MCF 10A (cell line): ENCODE data around the gene QPCT. TPM values are rescaled to one million over a fixed set of nuclear protein-coding genes. Genes with fewer than 3 reads are reported as not detected.
"Not testable (repeated sequence)": the region's sequence is repeated elsewhere in the genome, so short reads cannot be mapped to it uniquely, and the experiment has no call there.

Experiments
- BruUV-seq: library from RNA; stranded (reverse); fragments of 400-500 nt; replicated peaks from 2 replicates; lab custom pipeline; 2021; lab: Mats Ljungman, UMichigan
- CTCF ChIA-PET: fragments of 300-600 bp; sonication (Branson Sonifier 250); formaldehyde crosslinking; extraction: SDS; loops from one replicate; lab custom pipeline; 2021; ENCODE audit warnings: antibody characterized with exemption, inconsistent platforms; lab: Yijun Ruan, JAX
- POLR2A ChIA-PET: fragments of 300-600, 350-650 bp; sonication (Branson Sonifier 250); formaldehyde crosslinking; extraction: SDS; loops from one replicate; lab custom pipeline; 2020; ENCODE audit warnings: antibody characterized with exemption, inconsistent platforms; lab: Yijun Ruan, JAX
- DNase-seq: peaks from one replicate; pipeline ENCODE4 v3.0.0-alpha.2; 2018; ENCODE audit not compliant: unreplicated experiment
- H3K27ac Mint-ChIP-seq: one replicate; pipeline ENCODE4 v1.8.0; 2022; ENCODE audit warnings: mild to moderate bottlenecking, low read depth, mixed read lengths; ENCODE audit not compliant: unreplicated experiment
- H3K27me3 Mint-ChIP-seq: one replicate; pipeline ENCODE4 v1.8.0; 2022; ENCODE audit warnings: mixed read lengths; ENCODE audit not compliant: insufficient read depth, unreplicated experiment
- H3K36me3 Mint-ChIP-seq: one replicate; pipeline ENCODE4 v1.8.0; 2022; ENCODE audit warnings: mild to moderate bottlenecking, moderate library complexity, mixed read lengths; ENCODE audit not compliant: insufficient read depth, unreplicated experiment
- H3K4me1 Mint-ChIP-seq: one replicate; pipeline ENCODE4 v1.8.0; 2022; ENCODE audit warnings: mixed read lengths; ENCODE audit not compliant: insufficient read depth, unreplicated experiment
- H3K4me3 Mint-ChIP-seq: one replicate; pipeline ENCODE4 v1.8.0; 2022; ENCODE audit warnings: mild to moderate bottlenecking, moderate library complexity, mixed read lengths; ENCODE audit not compliant: unreplicated experiment
- H3K9me3 Mint-ChIP-seq: one replicate; pipeline ENCODE4 v1.8.0; 2022; ENCODE audit warnings: mixed read lengths; ENCODE audit not compliant: unreplicated experiment
- intact Hi-C: fragments of 100-400 bp; cut with micrococcal nuclease; formaldehyde crosslinking; loops from 2 replicates; pipeline ENCODE4 v1.14.1; 2022
- total RNA-seq: library from RNA; stranded (reverse); gene quantifications from 2 replicates; pipeline ENCODE4 v1.2.3, GENCODE V29; 2022
- TF ChIP-seq, protein P1 (sequence below): fragments of 200-600 bp; IDR thresholded peaks from one replicate; pipeline ENCODE4 v1.8.0; 2022; ENCODE audit warnings: antibody characterized with exemption, mild to moderate bottlenecking; ENCODE audit not compliant: unreplicated experiment

QPCT gene
- total RNA-seq, 1 experiment from 2014 or later, result not detected

DNA sequence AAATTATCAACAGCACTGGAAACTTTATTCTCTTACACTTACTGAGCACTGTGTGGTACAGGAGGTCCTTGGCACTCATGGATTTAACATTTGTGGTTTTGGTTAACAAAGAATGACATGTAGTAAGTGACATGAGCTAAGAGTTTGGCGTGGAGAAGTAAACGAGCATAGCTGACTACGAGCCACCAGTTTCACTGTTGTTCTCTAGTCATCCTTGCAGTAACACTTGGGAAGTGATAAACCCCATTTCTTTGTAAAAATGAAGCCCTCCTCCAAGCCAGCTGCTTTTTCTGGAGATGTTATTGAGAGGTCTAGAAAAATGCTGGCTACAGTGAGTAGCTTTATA is 32.7 kb downstream of the QPCT start:
- ChIA-PET POLR2A (interaction anchor here (0.7 to 4.5 kb wide), 10 partner anchors 8 to 1374 kb away, joined by 3 to 41 read pairs (median 8); partner anchors contain the start of genes CEBPZ, NDUFAF7, PRKD3 and SRSF7), CTCF (interaction anchor here (0.6 to 3.3 kb wide), 7 partner anchors 10 to 470 kb away, joined by 3 to 26 read pairs (median 4); no protein-coding TSS in a partner anchor)
- Mint-ChIP-seq H3K9me3 (no peaks in the 10 kb centered on the region), H3K27me3 (no peaks in the 10 kb centered on the region), H3K4me3 (peak overlapping the region; percentile 55), H3K4me1 (peaks cover 22% of the 10 kb centered on the region), H3K36me3 (no peaks in the 10 kb centered on the region), H3K27ac (peak overlapping the region; percentile 61)
- DNase-seq, result no peak
- intact Hi-C loops, result loop anchor here (5.0 kb wide), 1 partner anchor 55 kb away; the partner anchor contains the start of gene PRKD3
- TSS peak; percentile 83 for BruUV-seq
- TF ChIP-seq, protein P1, sequence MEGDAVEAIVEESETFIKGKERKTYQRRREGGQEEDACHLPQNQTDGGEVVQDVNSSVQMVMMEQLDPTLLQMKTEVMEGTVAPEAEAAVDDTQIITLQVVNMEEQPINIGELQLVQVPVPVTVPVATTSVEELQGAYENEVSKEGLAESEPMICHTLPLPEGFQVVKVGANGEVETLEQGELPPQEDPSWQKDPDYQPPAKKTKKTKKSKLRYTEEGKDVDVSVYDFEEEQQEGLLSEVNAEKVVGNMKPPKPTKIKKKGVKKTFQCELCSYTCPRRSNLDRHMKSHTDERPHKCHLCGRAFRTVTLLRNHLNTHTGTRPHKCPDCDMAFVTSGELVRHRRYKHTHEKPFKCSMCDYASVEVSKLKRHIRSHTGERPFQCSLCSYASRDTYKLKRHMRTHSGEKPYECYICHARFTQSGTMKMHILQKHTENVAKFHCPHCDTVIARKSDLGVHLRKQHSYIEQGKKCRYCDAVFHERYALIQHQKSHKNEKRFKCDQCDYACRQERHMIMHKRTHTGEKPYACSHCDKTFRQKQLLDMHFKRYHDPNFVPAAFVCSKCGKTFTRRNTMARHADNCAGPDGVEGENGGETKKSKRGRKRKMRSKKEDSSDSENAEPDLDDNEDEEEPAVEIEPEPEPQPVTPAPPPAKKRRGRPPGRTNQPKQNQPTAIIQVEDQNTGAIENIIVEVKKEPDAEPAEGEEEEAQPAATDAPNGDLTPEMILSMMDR, result no peak

DNA sequence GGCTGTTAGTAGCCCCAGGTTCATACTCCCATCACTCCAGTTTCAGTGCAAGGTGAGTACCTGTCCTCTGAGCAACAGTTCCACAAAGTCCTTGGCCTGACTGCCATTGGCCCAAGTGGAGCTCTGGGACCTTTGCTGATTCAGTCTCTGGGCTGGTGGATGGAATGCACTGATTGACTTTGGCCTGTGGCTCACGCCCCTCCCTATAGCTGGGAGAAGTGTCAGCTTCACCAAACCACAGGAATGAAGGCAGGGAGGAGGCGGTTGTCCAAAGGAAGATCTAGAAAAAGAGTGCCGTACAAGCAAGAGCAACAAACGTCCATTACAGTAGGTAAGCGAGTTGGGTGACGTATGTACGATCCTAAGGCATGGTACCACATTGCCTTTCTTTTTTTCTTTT is 34.0 kb downstream of the QPCT start:
- no peaks in the 10 kb centered on the region for H3K27me3 Mint-ChIP-seq
- H3K9me3 Mint-ChIP-seq, result no peaks in the 10 kb centered on the region
- ChIA-PET POLR2A (interaction anchor here (0.6 to 4.4 kb wide), 8 partner anchors 8 to 146 kb away, joined by 3 to 41 read pairs (median 8); partner anchors contain the start of genes CEBPZ, NDUFAF7 and PRKD3), CTCF (interaction anchor here (0.6 to 3.3 kb wide), 4 partner anchors 9 to 499 kb away, joined by 3 to 10 read pairs (median 4); no protein-coding TSS in a partner anchor)
- intact Hi-C loops, result loop anchor here (5.0 kb wide), 1 partner anchor 56 kb away; the partner anchor contains the start of gene PRKD3
- H3K27ac Mint-ChIP-seq, result peak overlapping the region; percentile 65
- H3K4me3 Mint-ChIP-seq, result peak overlapping the region; percentile 20
- H3K36me3 Mint-ChIP-seq, result no peaks in the 10 kb centered on the region
- TF ChIP-seq, protein P1, result no peak
- DNase-seq, result peak; percentile 81
- H3K4me1 Mint-ChIP-seq, result peaks cover 21% of the 10 kb centered on the region
- BruUV-seq, result no TSS peak

DNA sequence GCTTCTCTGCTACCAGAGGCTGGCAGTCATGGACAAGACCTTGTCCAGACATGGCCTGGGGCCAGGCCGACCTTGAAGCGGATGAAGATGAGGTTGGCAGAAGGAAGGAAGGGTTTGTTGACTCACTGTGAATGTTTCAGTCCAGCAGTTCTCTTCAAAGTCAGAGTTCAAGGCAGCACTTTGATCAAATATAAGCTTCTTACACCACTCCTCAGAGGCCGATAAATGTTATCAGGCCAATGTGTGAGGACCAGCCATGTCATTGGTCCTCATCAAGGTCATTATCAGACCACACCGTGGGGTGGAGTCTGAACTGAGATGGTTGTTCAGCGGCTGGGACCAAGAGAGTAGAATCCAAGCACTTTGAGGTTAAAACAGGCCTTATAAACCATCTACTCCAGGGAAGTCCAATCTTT is 35.5 kb downstream of the QPCT start:
- CTCF ChIA-PET, result interaction anchor here (0.6 to 1.6 kb wide), 8 partner anchors 12 to 512 kb away, joined by 3 to 5 read pairs (median 3); no protein-coding TSS in a partner anchor
- Mint-ChIP-seq H3K9me3 (no peaks in the 10 kb centered on the region), H3K36me3 (no peaks in the 10 kb centered on the region), H3K27me3 (no peaks in the 10 kb centered on the region), H3K4me1 (peaks cover 21% of the 10 kb centered on the region), H3K4me3 (no peak overlapping the region), H3K27ac (no peak overlapping the region)
- intact Hi-C loops, result loop anchor here (5.0 kb wide), 1 partner anchor 58 kb away; the partner anchor contains the start of gene PRKD3
- DNase-seq, result no peak
- POLR2A ChIA-PET, result interaction anchor here (0.6 to 1.1 kb wide), 5 partner anchors 11 to 143 kb away, joined by 3 to 4 read pairs (median 3); partner anchors contain the start of gene PRKD3
- TF ChIP-seq, protein P1, result no peak
- no TSS peak for BruUV-seq

DNA sequence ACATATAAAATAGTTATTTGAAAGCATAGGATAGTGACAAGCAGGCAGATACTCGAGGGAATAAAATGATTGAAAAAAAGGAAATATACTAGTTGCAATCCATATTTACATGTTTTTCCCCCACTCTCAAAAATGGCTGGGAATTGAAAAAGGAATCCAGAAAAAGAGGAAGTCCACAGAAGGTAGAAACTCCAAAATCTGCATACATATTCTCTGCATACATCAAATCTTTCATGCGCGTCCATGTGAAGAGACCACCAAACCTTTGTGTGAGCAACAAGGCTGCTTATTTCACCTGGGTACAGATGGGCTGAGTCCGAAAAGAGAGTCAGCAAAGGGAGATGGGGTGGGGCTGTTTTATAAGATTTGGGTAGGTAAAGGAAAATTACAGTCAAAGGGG is 36.4 kb downstream of the QPCT start:
- H3K9me3 Mint-ChIP-seq, BruUV-seq, H3K27ac Mint-ChIP-seq, H3K36me3 Mint-ChIP-seq, H3K4me3 Mint-ChIP-seq, H3K27me3 Mint-ChIP-seq, DNase-seq, intact Hi-C loops: not testable (repeated sequence)
- ChIA-PET CTCF (interaction anchor here (1.6 kb wide), 1 partner anchor 452 kb away, joined by 4 read pairs; no protein-coding TSS in a partner anchor), POLR2A (interaction anchor here (0.6 kb wide), 1 partner anchor 142 kb away, joined by 4 read pairs; no protein-coding TSS in a partner anchor)
- H3K4me1 Mint-ChIP-seq, result peaks cover 21% of the 10 kb centered on the region

DNA sequence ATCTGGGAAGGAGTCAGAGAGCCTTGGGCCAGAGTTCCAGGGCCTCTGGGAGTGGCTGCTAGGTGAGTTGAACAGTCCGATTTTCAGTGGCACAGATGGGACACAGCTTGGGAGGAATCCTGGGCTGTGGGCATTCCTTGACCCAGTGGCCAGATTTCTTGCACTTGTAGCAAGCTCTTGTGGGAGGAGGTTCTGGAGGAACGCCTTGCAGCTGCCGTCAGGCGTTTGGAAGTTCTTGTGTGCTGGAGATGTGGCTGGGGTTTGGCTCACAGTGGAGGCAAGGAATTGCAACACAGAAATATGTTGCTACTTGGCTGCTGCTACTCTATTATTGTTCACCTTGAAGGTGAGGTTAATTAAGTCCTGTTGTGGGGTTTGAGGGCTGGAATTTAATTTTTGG is 39.8 kb downstream of the QPCT start:
- H3K9me3 Mint-ChIP-seq, BruUV-seq, DNase-seq, H3K36me3 Mint-ChIP-seq, intact Hi-C loops, CTCF ChIA-PET, H3K27ac Mint-ChIP-seq, H3K27me3 Mint-ChIP-seq, H3K4me1 Mint-ChIP-seq, H3K4me3 Mint-ChIP-seq: not testable (repeated sequence)
- POLR2A ChIA-PET, result interaction anchor here (0.9 kb wide), 1 partner anchor 9 kb away, joined by 4 read pairs; no protein-coding TSS in a partner anchor
